GM12864 (cell line): ENCODE measurements around the gene COPB2.

Experiments
- DNase-seq: peaks from one replicate; pipeline ENCODE4 v3.0.0-alpha.2; 2011; ENCODE audit warnings: low read depth
- H3K4me3 ChIP-seq: 2 replicates; pipeline ENCODE4 v1.5.1; 2011; ENCODE audit warnings: mild to moderate bottlenecking, low read depth, low read length, control low read depth
- TF ChIP-seq, protein P1 (sequence below): IDR thresholded peaks from 2 replicates; pipeline ENCODE4 v1.5.1; 2011; ENCODE audit warnings: low read depth, mild to moderate bottlenecking, moderate library complexity, low read length, control low read depth, inconsistent platforms; ENCODE audit errors: missing control alignments

Gene COPB2

DNA sequence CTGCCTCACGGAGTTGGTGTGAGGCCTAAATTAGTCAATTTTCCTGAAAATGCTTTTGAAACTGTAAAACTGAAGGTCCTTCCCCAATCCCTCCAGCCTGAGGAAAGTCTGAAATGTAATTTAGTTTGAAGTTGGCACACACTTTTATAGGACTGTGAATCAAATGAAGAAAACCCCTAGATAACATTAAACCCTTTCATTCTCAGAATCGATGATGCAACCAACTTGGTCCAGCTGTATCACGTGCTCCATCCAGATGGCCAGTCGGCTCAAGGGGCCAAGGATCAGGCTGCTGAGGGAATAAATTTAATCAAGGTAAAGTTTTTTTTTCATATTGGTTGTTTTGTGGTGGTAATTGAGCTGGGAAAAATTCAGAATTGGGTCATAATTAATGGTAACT, 34.0 kb downstream of the COPB2 start:
- no peak overlapping the region for H3K4me3 ChIP-seq
- TF ChIP-seq, protein P1, sequence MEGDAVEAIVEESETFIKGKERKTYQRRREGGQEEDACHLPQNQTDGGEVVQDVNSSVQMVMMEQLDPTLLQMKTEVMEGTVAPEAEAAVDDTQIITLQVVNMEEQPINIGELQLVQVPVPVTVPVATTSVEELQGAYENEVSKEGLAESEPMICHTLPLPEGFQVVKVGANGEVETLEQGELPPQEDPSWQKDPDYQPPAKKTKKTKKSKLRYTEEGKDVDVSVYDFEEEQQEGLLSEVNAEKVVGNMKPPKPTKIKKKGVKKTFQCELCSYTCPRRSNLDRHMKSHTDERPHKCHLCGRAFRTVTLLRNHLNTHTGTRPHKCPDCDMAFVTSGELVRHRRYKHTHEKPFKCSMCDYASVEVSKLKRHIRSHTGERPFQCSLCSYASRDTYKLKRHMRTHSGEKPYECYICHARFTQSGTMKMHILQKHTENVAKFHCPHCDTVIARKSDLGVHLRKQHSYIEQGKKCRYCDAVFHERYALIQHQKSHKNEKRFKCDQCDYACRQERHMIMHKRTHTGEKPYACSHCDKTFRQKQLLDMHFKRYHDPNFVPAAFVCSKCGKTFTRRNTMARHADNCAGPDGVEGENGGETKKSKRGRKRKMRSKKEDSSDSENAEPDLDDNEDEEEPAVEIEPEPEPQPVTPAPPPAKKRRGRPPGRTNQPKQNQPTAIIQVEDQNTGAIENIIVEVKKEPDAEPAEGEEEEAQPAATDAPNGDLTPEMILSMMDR, result no peak
- DNase-seq, result no peak

DNA sequence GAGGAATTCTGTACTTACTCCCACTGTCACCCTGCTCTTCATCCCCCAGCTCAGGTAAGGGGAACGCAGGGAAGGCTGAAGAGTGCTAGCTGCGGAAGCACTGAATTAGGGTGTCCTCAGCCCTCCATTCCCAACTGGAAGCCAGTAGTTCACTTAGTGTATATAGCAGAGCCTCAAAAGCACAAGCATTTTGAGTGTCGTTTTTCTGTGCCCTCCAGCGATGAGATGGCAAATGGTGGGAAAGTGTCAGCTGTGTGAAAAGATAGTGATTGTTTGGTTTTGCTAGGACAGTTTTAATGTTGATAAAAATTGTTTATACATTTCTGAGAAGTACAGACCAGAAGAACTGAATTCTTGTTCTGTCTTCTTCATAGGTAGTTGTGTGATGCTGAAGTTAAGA, 34.8 kb downstream of the COPB2 start:
- TF ChIP-seq, protein P1, result no peak

DNA sequence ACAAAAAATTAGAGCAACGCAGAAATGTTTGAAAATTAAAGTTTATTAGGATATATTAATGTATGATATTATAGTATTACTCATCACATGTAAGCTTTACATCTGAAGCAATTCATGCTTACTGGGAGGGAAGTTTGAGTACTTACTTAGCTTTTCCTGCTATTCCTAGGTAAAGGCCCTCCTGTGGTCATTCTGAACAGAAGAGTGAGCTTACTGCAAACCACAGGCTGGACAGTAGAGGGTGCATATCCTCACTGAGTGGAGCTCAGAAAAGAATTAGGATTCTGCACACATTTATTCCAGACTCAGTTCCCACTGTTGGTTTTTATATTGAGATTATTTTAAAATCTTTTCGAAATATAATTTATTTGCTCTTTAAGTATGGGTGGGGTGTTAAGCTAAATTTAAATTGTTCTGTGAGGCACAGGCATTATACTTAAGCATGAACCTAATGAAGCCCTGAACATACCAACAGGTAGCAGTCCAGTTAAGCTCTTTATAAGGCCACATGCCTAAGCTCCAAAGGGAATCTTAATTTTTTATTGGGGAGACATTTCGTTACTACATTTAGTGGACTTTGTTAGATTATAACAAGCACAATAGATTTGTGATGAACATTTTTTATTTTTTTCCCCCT, 35.4 kb downstream of the COPB2 start:
- TF ChIP-seq, protein P1, result peak; percentile 53
- DNase-seq, result no peak
- H3K4me3 ChIP-seq, result no peak overlapping the region

More for the DNA sequence above, 34.8 kb downstream of the COPB2 start:
- DNase-seq, result no peak
- no peak overlapping the region for H3K4me3 ChIP-seq

DNA sequence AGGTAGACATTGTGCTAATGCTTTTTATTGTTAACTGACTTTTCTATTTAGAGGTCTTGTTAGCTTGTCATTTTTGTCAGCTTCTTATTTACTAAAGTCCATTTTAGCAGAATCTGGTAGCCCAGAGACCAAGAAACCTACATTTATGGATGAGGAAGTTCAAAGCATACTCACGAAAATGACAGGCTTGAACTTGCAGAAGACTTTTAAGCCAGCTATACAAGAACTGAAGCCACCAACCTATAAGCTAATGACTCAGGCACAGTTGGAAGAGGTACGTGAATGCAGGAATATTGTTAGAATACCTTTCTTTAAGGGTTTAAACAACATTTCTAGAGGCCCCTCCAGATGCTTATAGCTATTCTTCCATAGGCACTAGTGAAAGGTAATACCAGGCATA, 42.7 kb downstream of the COPB2 start:
- DNase-seq, result no peak
- H3K4me3 ChIP-seq, result no peak overlapping the region
- TF ChIP-seq, protein P1, result no peak

DNA sequence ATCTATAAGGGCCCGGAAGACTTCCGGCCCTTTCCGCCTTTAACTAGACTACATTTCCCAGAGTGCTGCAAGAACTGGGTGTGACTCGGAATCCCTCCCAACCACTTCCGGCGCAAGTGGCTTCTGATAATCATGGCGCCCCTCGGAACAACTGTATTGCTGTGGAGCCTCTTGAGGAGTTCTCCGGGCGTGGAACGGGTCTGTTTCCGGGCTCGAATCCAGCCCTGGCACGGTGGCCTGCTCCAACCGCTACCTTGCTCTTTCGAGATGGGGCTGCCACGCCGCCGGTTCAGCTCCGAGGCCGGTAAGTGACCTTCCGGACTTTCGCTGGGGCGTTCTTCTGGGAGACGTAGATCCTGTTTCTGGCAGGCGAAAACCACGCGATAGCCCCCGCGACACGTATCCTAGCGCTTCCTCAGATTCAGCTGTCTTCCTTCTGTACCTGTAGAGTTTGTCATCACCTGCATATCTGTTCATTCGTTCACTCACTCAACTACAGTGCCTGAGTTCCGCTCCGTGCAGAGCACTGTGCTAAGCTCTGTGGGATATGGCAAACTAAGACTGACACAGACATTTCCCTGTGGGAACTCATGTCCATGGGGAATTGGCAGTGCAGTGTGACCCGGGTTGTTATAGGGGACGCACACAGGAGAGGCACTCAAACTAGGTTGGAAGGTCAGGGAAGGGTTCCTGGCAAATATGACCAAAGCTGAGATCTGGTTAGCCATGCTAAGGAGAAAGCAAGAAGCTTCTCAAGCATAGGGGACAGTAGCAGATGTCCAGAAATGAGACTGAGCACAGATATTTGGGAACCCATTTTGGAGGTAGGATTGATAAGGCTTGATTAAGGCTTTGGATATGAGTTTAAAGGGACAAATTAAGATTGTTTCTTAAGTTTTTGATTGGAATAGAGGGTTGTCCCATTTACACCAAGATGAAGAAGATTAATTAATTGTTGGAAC, 45.3 kb downstream of the COPB2 start, which contains the start of gene MRPS22:
Gene MRPS22, plus strand, starts transcription at position 126 of the 962 bp plus-strand sequence. Its CDS starts 7 bp downstream, at position 133.
- H3K4me3 ChIP-seq, result peak within 1 kb of the TSS; percentile 76
- TF ChIP-seq, protein P1, result no peak
- peak; percentile 83 for DNase-seq

DNA sequence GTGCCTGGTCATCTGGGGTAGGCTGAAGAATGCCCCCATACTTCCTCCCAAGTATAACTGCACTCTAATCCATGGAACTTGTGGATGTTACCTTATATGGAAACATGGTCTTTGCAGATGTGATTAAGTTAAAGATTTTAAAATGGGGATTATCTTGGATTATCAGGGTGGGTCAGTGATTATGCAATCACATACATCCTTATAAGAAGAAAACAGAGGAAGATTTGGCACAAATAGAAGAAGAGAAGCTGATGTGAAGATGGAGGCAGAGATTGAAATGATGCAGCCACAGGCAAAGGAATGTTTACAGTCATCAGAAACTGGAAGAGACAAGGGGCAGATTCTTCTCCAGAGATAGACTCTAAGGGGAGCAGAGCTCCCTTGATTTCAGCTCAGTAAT, 47.4 kb downstream of the COPB2 start:
- no peak for DNase-seq
- TF ChIP-seq, protein P1, result no peak
- no peak overlapping the region for H3K4me3 ChIP-seq
